Measurements from ENCODE around the gene WNK2.

DNA sequence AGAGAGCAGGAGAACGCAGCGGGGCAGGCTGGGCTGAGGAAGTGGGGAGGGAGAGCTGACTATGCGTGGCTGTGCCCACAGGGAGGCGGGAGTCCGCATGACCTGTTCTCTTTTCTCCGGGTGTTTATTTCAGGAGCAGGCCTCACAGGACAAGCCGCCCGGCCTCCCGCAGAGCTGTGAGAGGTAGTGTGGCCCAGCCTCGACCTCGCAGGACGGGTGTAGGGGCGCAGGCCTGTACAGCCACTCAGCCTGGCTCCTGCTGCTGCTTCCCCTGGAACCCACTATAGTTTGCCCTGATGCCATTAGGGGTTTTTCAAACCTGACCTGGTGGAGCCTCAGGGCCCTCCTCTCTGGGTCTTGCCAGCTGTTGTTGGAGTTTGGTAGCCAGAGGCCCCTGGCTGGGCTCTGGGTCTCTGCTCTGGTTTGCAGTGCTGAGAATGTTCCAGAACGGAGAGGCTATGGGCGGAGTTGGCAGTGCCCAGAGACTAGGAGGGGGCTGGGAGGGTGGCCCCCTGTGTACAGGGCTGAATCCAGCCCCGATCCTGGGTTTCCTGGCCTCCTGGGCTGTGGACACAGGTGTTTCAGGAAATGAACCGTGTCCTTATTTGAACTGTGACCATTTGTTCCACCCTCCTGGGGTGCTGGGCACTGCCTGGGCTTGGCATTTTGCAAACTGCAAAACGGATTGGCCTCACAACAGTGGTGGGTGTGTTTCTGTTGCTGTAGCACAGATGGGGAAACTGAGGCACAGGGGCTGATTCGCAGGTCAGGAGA is 78.8 kb downstream of the WNK2 start:
- TF ChIP-seq MAFK (IDR thresholded peaks at IDR 0.05; ENCODE audit: partially characterized antibody) (no peak), MAZ (IDR thresholded peaks at IDR 0.05; ENCODE audit: borderline replicate concordance, low read depth, low read length) (no peak), POLR2A (IDR thresholded peaks at IDR 0.05; ENCODE audit: low read length) (no peak), CHD4 (IDR thresholded peaks at IDR 0.05; ENCODE audit: borderline replicate concordance) (no peak), CEBPB (IDR thresholded peaks at IDR 0.05) (no peak), RCOR1 (IDR thresholded peaks at IDR 0.05; ENCODE audit: low read depth, low read length) (no peak), NFE2L2 (conservative IDR thresholded peaks at IDR 0.05; ENCODE audit: low read length) (no peak), RFX5 (IDR thresholded peaks at IDR 0.05) (no peak), EP300 (IDR thresholded peaks at IDR 0.05) (no peak)
- TF ChIP-seq, protein P1, sequence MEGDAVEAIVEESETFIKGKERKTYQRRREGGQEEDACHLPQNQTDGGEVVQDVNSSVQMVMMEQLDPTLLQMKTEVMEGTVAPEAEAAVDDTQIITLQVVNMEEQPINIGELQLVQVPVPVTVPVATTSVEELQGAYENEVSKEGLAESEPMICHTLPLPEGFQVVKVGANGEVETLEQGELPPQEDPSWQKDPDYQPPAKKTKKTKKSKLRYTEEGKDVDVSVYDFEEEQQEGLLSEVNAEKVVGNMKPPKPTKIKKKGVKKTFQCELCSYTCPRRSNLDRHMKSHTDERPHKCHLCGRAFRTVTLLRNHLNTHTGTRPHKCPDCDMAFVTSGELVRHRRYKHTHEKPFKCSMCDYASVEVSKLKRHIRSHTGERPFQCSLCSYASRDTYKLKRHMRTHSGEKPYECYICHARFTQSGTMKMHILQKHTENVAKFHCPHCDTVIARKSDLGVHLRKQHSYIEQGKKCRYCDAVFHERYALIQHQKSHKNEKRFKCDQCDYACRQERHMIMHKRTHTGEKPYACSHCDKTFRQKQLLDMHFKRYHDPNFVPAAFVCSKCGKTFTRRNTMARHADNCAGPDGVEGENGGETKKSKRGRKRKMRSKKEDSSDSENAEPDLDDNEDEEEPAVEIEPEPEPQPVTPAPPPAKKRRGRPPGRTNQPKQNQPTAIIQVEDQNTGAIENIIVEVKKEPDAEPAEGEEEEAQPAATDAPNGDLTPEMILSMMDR (IDR thresholded peaks at IDR 0.05): no peak
- TF ChIP-seq, protein P2, sequence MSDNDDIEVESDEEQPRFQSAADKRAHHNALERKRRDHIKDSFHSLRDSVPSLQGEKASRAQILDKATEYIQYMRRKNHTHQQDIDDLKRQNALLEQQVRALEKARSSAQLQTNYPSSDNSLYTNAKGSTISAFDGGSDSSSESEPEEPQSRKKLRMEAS (IDR thresholded peaks at IDR 0.05): no peak
- TF ChIP-seq, protein P3, sequence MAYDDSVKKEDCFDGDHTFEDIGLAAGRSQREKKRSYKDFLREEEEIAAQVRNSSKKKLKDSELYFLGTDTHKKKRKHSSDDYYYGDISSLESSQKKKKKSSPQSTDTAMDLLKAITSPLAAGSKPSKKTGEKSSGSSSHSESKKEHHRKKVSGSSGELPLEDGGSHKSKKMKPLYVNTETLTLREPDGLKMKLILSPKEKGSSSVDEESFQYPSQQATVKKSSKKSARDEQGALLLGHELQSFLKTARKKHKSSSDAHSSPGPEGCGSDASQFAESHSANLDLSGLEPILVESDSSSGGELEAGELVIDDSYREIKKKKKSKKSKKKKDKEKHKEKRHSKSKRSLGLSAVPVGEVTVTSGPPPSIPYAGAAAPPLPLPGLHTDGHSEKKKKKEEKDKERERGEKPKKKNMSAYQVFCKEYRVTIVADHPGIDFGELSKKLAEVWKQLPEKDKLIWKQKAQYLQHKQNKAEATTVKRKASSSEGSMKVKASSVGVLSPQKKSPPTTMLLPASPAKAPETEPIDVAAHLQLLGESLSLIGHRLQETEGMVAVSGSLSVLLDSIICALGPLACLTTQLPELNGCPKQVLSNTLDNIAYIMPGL (CRISPR knock-in tag; IDR thresholded peaks at IDR 0.05; ENCODE audit: borderline replicate concordance): no peak
